HepG2 (cell line): ENCODE measurements around the gene CEBPB. TPM values are rescaled to one million over a fixed set of nuclear protein-coding genes. Genes with fewer than 3 reads are reported as not detected.

Experiments used
- AHR ChIP-seq: IDR thresholded peaks from 2 replicates; pipeline ENCODE4 v1.6.1; 2018; ENCODE audit warnings: missing genetic modification reagents, missing compliant biosample characterization
- BRF2 ChIP-seq: sonication (generic); formaldehyde crosslinking; IDR thresholded peaks from 2 replicates; pipeline ENCODE4 v1.8.1; 2022; ENCODE audit warnings: mild to moderate bottlenecking, missing genetic modification reagents
- CAMTA2 ChIP-seq: sonication (generic); formaldehyde crosslinking; IDR thresholded peaks from 2 replicates; pipeline ENCODE4 v1.4.0; 2020; ENCODE audit warnings: mild to moderate bottlenecking, missing genetic modification reagents, borderline replicate concordance
- CEBPG ChIP-seq: IDR thresholded peaks from 2 replicates; pipeline ENCODE4 v1.6.1; 2016
- CENPX ChIP-seq: sonication (generic); formaldehyde crosslinking; IDR thresholded peaks from 2 replicates; pipeline ENCODE4 v1.9.0; 2021; ENCODE audit warnings: mild to moderate bottlenecking, missing genetic modification reagents, moderate library complexity
- CREBL2 ChIP-seq: sonication (generic); formaldehyde crosslinking; IDR thresholded peaks from 2 replicates; pipeline ENCODE4 v1.8.1; 2023; ENCODE audit warnings: missing genetic modification reagents, mild to moderate bottlenecking, borderline replicate concordance
- EED ChIP-seq: sonication (generic); formaldehyde crosslinking; IDR thresholded peaks from 2 replicates; pipeline ENCODE4 v1.5.0; 2020; ENCODE audit warnings: mild to moderate bottlenecking, missing genetic modification reagents
- ERF ChIP-seq: IDR thresholded peaks from 2 replicates; pipeline ENCODE4 v1.6.1; 2018; ENCODE audit warnings: missing biosample characterization, missing genetic modification reagents
- ETS1 ChIP-seq: sonication (generic); formaldehyde crosslinking; IDR thresholded peaks from 2 replicates; pipeline ENCODE4 v1.4.0; 2020; ENCODE audit warnings: missing genetic modification reagents
- GPBP1L1 ChIP-seq: sonication (generic); formaldehyde crosslinking; IDR thresholded peaks from 2 replicates; pipeline ENCODE4 v1.5.0; 2020; ENCODE audit warnings: mild to moderate bottlenecking, missing genetic modification reagents
- IRF2 ChIP-seq: IDR thresholded peaks from 2 replicates; pipeline ENCODE4 v1.6.1; 2018; ENCODE audit warnings: missing genetic modification reagents, missing compliant biosample characterization
- KDM5B ChIP-seq: sonication (generic); formaldehyde crosslinking; IDR thresholded peaks from 2 replicates; pipeline ENCODE4 v1.4.0; 2020; ENCODE audit warnings: missing genetic modification reagents, mild to moderate bottlenecking, borderline replicate concordance
- NFE2 ChIP-seq: sonication (generic); formaldehyde crosslinking; IDR thresholded peaks from 2 replicates; pipeline ENCODE4 v1.4.0; 2020; ENCODE audit warnings: missing genetic modification reagents
- NONO ChIP-seq, 2 experiments: fragments of 450-650 bp in 1 of 2; sonication (generic) in 1 of 2; formaldehyde crosslinking in 1 of 2; IDR thresholded peaks in 1 of 2; conservative IDR thresholded peaks in 1 of 2; 2 replicates each; pipeline versions ENCODE4 v1.6.1 to v1.8.0; 2017 to 2022; ENCODE audit warnings: mild to moderate bottlenecking in 1 of 2, missing genetic modification reagents in 1 of 2, moderate library complexity in 1 of 2
- PHF8 ChIP-seq: sonication (generic); formaldehyde crosslinking; IDR thresholded peaks from 2 replicates; pipeline ENCODE4 v1.5.0; 2020; ENCODE audit warnings: missing genetic modification reagents
- RARG ChIP-seq: sonication (generic); formaldehyde crosslinking; IDR thresholded peaks from 2 replicates; pipeline ENCODE4 v1.4.0; 2020; ENCODE audit warnings: low read depth, mild to moderate bottlenecking, missing genetic modification reagents
- RBM39 ChIP-seq: fragments of 200-400 bp; formaldehyde crosslinking; IDR thresholded peaks from one replicate; pipeline ENCODE4 v1.6.1; 2018; ENCODE audit warnings: antibody characterized with exemption, mild to moderate bottlenecking, low read depth, low read length; ENCODE audit not compliant: poor library complexity, severe bottlenecking
- REL ChIP-seq: sonication (generic); formaldehyde crosslinking; conservative IDR thresholded peaks from 2 replicates; pipeline ENCODE4 v1.8.0; 2022; ENCODE audit warnings: mild to moderate bottlenecking, missing genetic modification reagents, moderate library complexity
- ZNF337 ChIP-seq: sonication (generic); formaldehyde crosslinking; IDR thresholded peaks from 2 replicates; pipeline ENCODE4 v1.5.1; 2020; ENCODE audit warnings: missing genetic modification reagents, low read depth, mild to moderate bottlenecking, borderline replicate concordance
- ZNF343 ChIP-seq: sonication (generic); formaldehyde crosslinking; IDR thresholded peaks from 2 replicates; pipeline ENCODE4 v1.4.0; 2020; ENCODE audit warnings: mild to moderate bottlenecking, missing genetic modification reagents
- ZNF354B ChIP-seq: sonication (generic); formaldehyde crosslinking; IDR thresholded peaks from 2 replicates; pipeline ENCODE4 v1.8.0; 2022; ENCODE audit warnings: mild to moderate bottlenecking, missing genetic modification reagents
- ZNF451 ChIP-seq: sonication (generic); formaldehyde crosslinking; IDR thresholded peaks from 2 replicates; pipeline ENCODE4 v1.5.0; 2020; ENCODE audit warnings: mild to moderate bottlenecking, missing genetic modification reagents
- ZNF629 ChIP-seq: sonication (generic); formaldehyde crosslinking; conservative IDR thresholded peaks from 2 replicates; pipeline ENCODE4 v1.5.0; 2020; ENCODE audit warnings: missing genetic modification reagents
- ZNF766 ChIP-seq: sonication (generic); formaldehyde crosslinking; IDR thresholded peaks from 2 replicates; pipeline ENCODE4 v1.5.0; 2020; ENCODE audit warnings: missing genetic modification reagents, borderline replicate concordance
- ZNF784 ChIP-seq: sonication (generic); formaldehyde crosslinking; IDR thresholded peaks from 2 replicates; pipeline ENCODE4 v1.5.1; 2020; ENCODE audit warnings: missing genetic modification reagents, mild to moderate bottlenecking, borderline replicate concordance
- ZNF841 ChIP-seq: sonication (generic); formaldehyde crosslinking; IDR thresholded peaks from 2 replicates; pipeline ENCODE4 v1.8.1; 2023; ENCODE audit warnings: missing genetic modification reagents, borderline replicate concordance
- polyA plus RNA-seq, 8 experiments: library from polyadenylated mRNA; depleted of rRNA in 3 of 8; stranded (reverse) in 7 of 8; unstranded in 1 of 8; fragments of >200 nt; fragmentation: Illumina TruSeq in 4 of 8; extraction: Trizol in 4 of 8; gene quantifications; 2 replicates each; pipeline versions ENCODE4 v1.2.1 to v1.2.3, GENCODE V29; 2011 to 2016; ENCODE audit warnings: low read depth in 4 of 8, missing spikeins in 1 of 8, mixed read lengths in 1 of 8; ENCODE audit not compliant: insufficient read depth in 1 of 8
- total RNA-seq, 5 experiments: library from RNA; depleted of rRNA; stranded (reverse); fragments of >200 nt; fragmentation: Illumina TruSeq; extraction: Trizol; gene quantifications; 2 replicates each; pipeline ENCODE4 v1.2.3, GENCODE V29; 2016; ENCODE audit warnings: low read depth in 1 of 5

Gene CEBPB
- total and polyA plus RNA-seq, 2 of the 13 experiments (the other 11 are each of a cell fraction or from before 2014, with no cell fraction given) = 18.5 to 28.2 TPM

GRCh38 chr20:50191065-50191543 is 474 bp downstream of the CEBPB start (continued):
- TF ChIP-seq EED (CRISPR knock-in tag) = 0 out of 2 replicates have a peak, but pooled peaks have one; percentile 22
- TF ChIP-seq PHF8 = peak; percentile 6; the same call in 1 of the 2 replicates
- TF ChIP-seq ZNF629 = no peak; the same call in 1 of the 2 replicates
- TF ChIP-seq ZNF766 (CRISPR knock-in tag) = 0 out of 2 replicates have a peak, but pooled peaks have one; percentile 11
- peak; percentile 32 for TF ChIP-seq RBM39
- 0 out of 2 replicates have a peak, but pooled peaks have one; percentile 13 for TF ChIP-seq ZNF784 (CRISPR knock-in tag)
- 0 out of 2 replicates have a peak, but pooled peaks have one; percentile 20 for TF ChIP-seq ZNF841 (CRISPR knock-in tag)
- 0 out of 2 replicates have a peak, but pooled peaks have one; percentile 20 for TF ChIP-seq CREBL2 (CRISPR knock-in tag)
- TF ChIP-seq NONO (IDR thresholded peaks at IDR 0.05) = no peak
- TF ChIP-seq NONO (CRISPR knock-in tag; conservative IDR thresholded peaks at IDR 0.05) = no peak
- 0 out of 2 replicates have a peak, but pooled peaks have one; percentile 11 for TF ChIP-seq AHR (CRISPR knock-in tag)
- no peak for TF ChIP-seq ZNF343 (CRISPR knock-in tag)
- TF ChIP-seq KDM5B (CRISPR knock-in tag) = no peak
- no peak for TF ChIP-seq ZNF354B (CRISPR knock-in tag)
- TF ChIP-seq CAMTA2 = no peak
- no peak for TF ChIP-seq CENPX
- peak; percentile 30; the same call in 1 of the 2 replicates for TF ChIP-seq ETS1 (CRISPR knock-in tag)
- no peak for TF ChIP-seq IRF2 (CRISPR knock-in tag)
- TF ChIP-seq CEBPG (CRISPR knock-in tag) = no peak
- peak; percentile 4; the same call in 1 of the 2 replicates for TF ChIP-seq ZNF337 (CRISPR knock-in tag)
- no peak for TF ChIP-seq NFE2
- TF ChIP-seq BRF2 = no peak
- 0 out of 2 replicates have a peak, but pooled peaks have one; percentile 63 for TF ChIP-seq REL (CRISPR knock-in tag)
- TF ChIP-seq ERF (CRISPR knock-in tag) = no peak
- no peak for TF ChIP-seq ZNF451 (CRISPR knock-in tag)
- TF ChIP-seq GPBP1L1 (CRISPR knock-in tag) = no peak
- TF ChIP-seq RARG (CRISPR knock-in tag) = no peak
